HepG2 (cell line): ENCODE measurements around the gene PLEKHA5. TPM values are rescaled to one million over a fixed set of nuclear protein-coding genes. Genes with fewer than 3 reads are reported as not detected.

Experiments
- ATAC-seq: fragments of 200-7000 bp; cut with Tn5 transposase; 3 replicates; pipeline ENCODE4 v1.9.1; 2020; ENCODE audit warnings: mild to moderate bottlenecking, moderate library complexity
- BruUV-seq: library from RNA; stranded (reverse); fragments of 400-500 nt; replicated peaks from 2 replicates; lab custom pipeline; 2021; lab: Mats Ljungman, UMichigan
- CTCF ChIA-PET: fragments of 300-600 bp; formaldehyde crosslinking; extraction: SDS; loops from one replicate; lab custom pipeline; 2021; ENCODE audit warnings: low total read pairs, inconsistent platforms, low intra/inter-chr PET ratio; lab: Yijun Ruan, JAX
- POLR2A ChIA-PET: fragments of 350-600 bp; sonication (Branson Sonifier 250); formaldehyde crosslinking; loops from one replicate; lab custom pipeline; 2020; ENCODE audit warnings: antibody characterized with exemption, inconsistent platforms; lab: Yijun Ruan, JAX
- DNase-seq: peaks from one replicate; pipeline ENCODE4 v3.0.0-alpha.2; 2015; ENCODE audit warnings: low spot score
- FAIRE-seq: peaks from 3 replicates; lab custom pipeline; 2011; peaks lifted over from hg19 to GRCh38; lab: Jason Lieb, UNC
- H2AFZ ChIP-seq: one replicate; pipeline ENCODE4 v1.6.1; 2011; ENCODE audit warnings: low read length, inconsistent platforms
- H3K27ac ChIP-seq: fragments of 300-600 bp; 3 replicates; pipeline ENCODE4 v1.8.0; 2011; ENCODE audit warnings: mixed run types, mild to moderate bottlenecking, mixed read lengths, low read length, inconsistent platforms; ENCODE audit not compliant: insufficient read depth; ENCODE audit errors: extremely low read length
- H3K27me3 ChIP-seq, 2 experiments: fragments of 200-600 bp in 1 of 2; 2 replicates in 1 of 2; 3 replicates in 1 of 2; pipeline versions ENCODE4 v1.6.0 to v1.8.0; 2011; ENCODE audit warnings: low read length in 2 of 2, mild to moderate bottlenecking in 2 of 2, moderate library complexity in 2 of 2, inconsistent platforms in 1 of 2; ENCODE audit not compliant: insufficient read depth in 2 of 2, control insufficient read depth in 1 of 2
- H3K36me3 ChIP-seq, 2 experiments: fragments of 200-600 bp in 1 of 2; replicated peaks in 1 of 2; 2 replicates in 1 of 2; 3 replicates in 1 of 2; pipeline versions ENCODE4 v1.5.1 to v1.8.0; 2011; ENCODE audit warnings: low read length in 2 of 2, inconsistent platforms in 1 of 2; ENCODE audit not compliant: insufficient read depth in 2 of 2, control insufficient read depth in 1 of 2
- H3K4me1 ChIP-seq: 2 replicates; pipeline ENCODE4 v1.5.1; 2012; ENCODE audit warnings: low read length, inconsistent platforms; ENCODE audit not compliant: insufficient read depth
- H3K4me2 ChIP-seq: 2 replicates; pipeline ENCODE4 v1.6.0; 2011; ENCODE audit warnings: low read depth, low read length, inconsistent platforms
- H3K4me3 ChIP-seq, 3 experiments: fragments of 200-600 bp in 1 of 3; sonication (generic), shearing (Covaris generic) in 1 of 3; replicated peaks in 1 of 3; 2 replicates each; pipeline ENCODE4 v1.5.1; 2011 to 2016; ENCODE audit warnings: low read length in 3 of 3, inconsistent platforms in 2 of 3, low read depth in 2 of 3, mild to moderate bottlenecking in 2 of 3, control low read depth in 1 of 3, mixed read lengths in 1 of 3; ENCODE audit not compliant: insufficient read depth in 1 of 3
- H3K79me2 ChIP-seq: one replicate; pipeline ENCODE4 v1.6.1; 2011; ENCODE audit warnings: low read length, inconsistent platforms; ENCODE audit not compliant: insufficient read depth
- H3K9ac ChIP-seq: 2 replicates; pipeline ENCODE4 v1.6.0; 2011; ENCODE audit warnings: mild to moderate bottlenecking, low read depth, low read length, inconsistent platforms; ENCODE audit not compliant: insufficient read depth
- H3K9me3 ChIP-seq: 2 replicates; pipeline ENCODE4 v1.5.1; 2012; ENCODE audit warnings: mild to moderate bottlenecking, low read length
- H4K20me1 ChIP-seq: 2 replicates; pipeline ENCODE4 v1.6.0; 2011; ENCODE audit warnings: inconsistent platforms, mild to moderate bottlenecking, low read length, moderate library complexity; ENCODE audit not compliant: insufficient read depth
- CEBPB ChIP-seq: IDR thresholded peaks from 2 replicates; pipeline ENCODE4 v1.6.1; 2011; ENCODE audit warnings: low read depth, low read length, improper control_type of control experiment, borderline replicate concordance
- CEBPG ChIP-seq: IDR thresholded peaks from 2 replicates; pipeline ENCODE4 v1.6.1; 2016
- MAZ ChIP-seq, 2 experiments: sonication (generic) in 1 of 2; formaldehyde crosslinking in 1 of 2; IDR thresholded peaks; 2 replicates each; pipeline versions ENCODE4 v1.5.0 to v1.6.1; 2012 to 2020; ENCODE audit warnings: low read depth in 2 of 2, mild to moderate bottlenecking in 2 of 2, borderline replicate concordance in 1 of 2, improper control_type of control experiment in 1 of 2, low read length in 1 of 2, missing genetic modification reagents in 1 of 2, moderate library complexity in 1 of 2
- RFX1 ChIP-seq: fragments of 450-650 bp; IDR thresholded peaks from 2 replicates; pipeline ENCODE4 v1.6.1; 2017
- SAP130 ChIP-seq: IDR thresholded peaks from 2 replicates; pipeline ENCODE4 v1.6.1; 2016; ENCODE audit warnings: low read depth
- SMYD3 ChIP-seq: sonication (generic); formaldehyde crosslinking; IDR thresholded peaks from 2 replicates; pipeline ENCODE4 v1.8.1; 2023; ENCODE audit warnings: mild to moderate bottlenecking, missing genetic modification reagents
- ZNF232 ChIP-seq: sonication (generic); formaldehyde crosslinking; IDR thresholded peaks from 2 replicates; pipeline ENCODE4 v1.4.0; 2020; ENCODE audit warnings: missing genetic modification reagents, borderline replicate concordance
- WGBS: methylation state at CpG from one replicate; pipeline ENCODE4 v1.1.6; 2017; ENCODE audit warnings: low lambda C conversion rate; 5-methylcytosine and 5-hydroxymethylcytosine counted together
- in situ Hi-C: cut with HindIII; loops from 2 replicates; pipeline ENCODE4 v1.10.0; 2017; ENCODE audit warnings: low pct_unique_long_range_greater_than_20kb; ENCODE audit not compliant: extremely low pct_ligation_motif_present
- intact Hi-C: fragments of 100-400 bp; cut with micrococcal nuclease; formaldehyde crosslinking; loops from one replicate; pipeline ENCODE4 v1.10.0; 2022; ENCODE audit not compliant: unreplicated experiment
- polyA plus RNA-seq, 8 experiments: library from polyadenylated mRNA; depleted of rRNA in 3 of 8; stranded (reverse) in 7 of 8; unstranded in 1 of 8; fragments of >200 nt; fragmentation: Illumina TruSeq in 4 of 8; extraction: Trizol in 4 of 8; gene quantifications; 2 replicates each; pipeline versions ENCODE4 v1.2.1 to v1.2.3, GENCODE V29; 2011 to 2016; ENCODE audit warnings: low read depth in 4 of 8, missing spikeins in 1 of 8, mixed read lengths in 1 of 8; ENCODE audit not compliant: insufficient read depth in 1 of 8
- total RNA-seq, 5 experiments: library from RNA; depleted of rRNA; stranded (reverse); fragments of >200 nt; fragmentation: Illumina TruSeq; extraction: Trizol; gene quantifications; 2 replicates each; pipeline ENCODE4 v1.2.3, GENCODE V29; 2016; ENCODE audit warnings: low read depth in 1 of 5
- TF ChIP-seq, protein P1 (sequence below): sonication (generic); formaldehyde crosslinking; IDR thresholded peaks from 2 replicates; pipeline ENCODE4 v1.8.0; 2022; ENCODE audit warnings: mild to moderate bottlenecking, missing genetic modification reagents, moderate library complexity
- TF ChIP-seq, protein P2 (sequence below): sonication (generic); formaldehyde crosslinking; conservative IDR thresholded peaks from 2 replicates; pipeline ENCODE4 v1.8.0; 2022; ENCODE audit warnings: missing genetic modification reagents
- TF ChIP-seq, protein P3 (sequence below): sonication (generic); formaldehyde crosslinking; IDR thresholded peaks from 2 replicates; pipeline ENCODE4 v1.5.1; 2020; ENCODE audit warnings: missing genetic modification reagents, mild to moderate bottlenecking, borderline replicate concordance
- TF ChIP-seq, protein P4 (sequence below): sonication (generic); formaldehyde crosslinking; IDR thresholded peaks from 2 replicates; pipeline ENCODE4 v1.5.1; 2020; ENCODE audit warnings: missing genetic modification reagents, mild to moderate bottlenecking, borderline replicate concordance
- TF ChIP-seq, protein P5 (sequence below): sonication (generic); formaldehyde crosslinking; IDR thresholded peaks from 2 replicates; pipeline ENCODE4 v1.5.1; 2020; ENCODE audit warnings: mild to moderate bottlenecking, moderate library complexity, missing genetic modification reagents

The PLEKHA5 gene
- total and polyA plus RNA-seq, 2 of the 13 experiments (the other 11 are each of a cell fraction or from before 2014, with no cell fraction given) = 4.2 to 15.4 TPM

DNA sequence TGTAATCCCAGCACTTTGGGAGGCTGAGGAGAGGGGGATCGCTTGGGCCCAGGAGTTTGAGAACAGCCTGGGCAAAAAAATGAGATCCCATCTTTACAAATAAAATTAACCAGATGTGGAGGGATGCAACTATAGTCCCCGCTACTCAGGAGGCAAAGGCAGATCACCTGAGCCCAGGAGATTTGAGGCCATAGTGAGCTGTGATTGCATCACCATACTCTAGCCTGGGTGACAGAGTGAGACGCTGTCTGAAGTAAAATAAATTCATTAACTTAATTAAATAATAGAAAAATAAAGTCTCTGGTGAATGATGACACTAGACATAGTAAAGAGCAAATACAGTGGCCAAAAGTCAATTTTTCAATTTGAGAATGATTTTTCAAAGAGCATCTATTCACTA lies 16.1 kb upstream of the PLEKHA5 start:
- TF ChIP-seq CEBPB = peak; percentile 55; the same call in 1 of the 2 replicates
- TF ChIP-seq, protein P1, sequence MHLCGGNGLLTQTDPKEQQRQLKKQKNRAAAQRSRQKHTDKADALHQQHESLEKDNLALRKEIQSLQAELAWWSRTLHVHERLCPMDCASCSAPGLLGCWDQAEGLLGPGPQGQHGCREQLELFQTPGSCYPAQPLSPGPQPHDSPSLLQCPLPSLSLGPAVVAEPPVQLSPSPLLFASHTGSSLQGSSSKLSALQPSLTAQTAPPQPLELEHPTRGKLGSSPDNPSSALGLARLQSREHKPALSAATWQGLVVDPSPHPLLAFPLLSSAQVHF = no peak
- peak; percentile 11; the same call in 1 of the 2 replicates for TF ChIP-seq CEBPG (CRISPR knock-in tag)
- DNase-seq (no peak), ATAC-seq (no peak), FAIRE-seq (no peak)
- Histone ChIP-seq H3K4me3 (no peak overlapping the region), H3K4me2 (no peak overlapping the region), H3K27ac (no peak overlapping the region), H3K9ac (no peak overlapping the region), H3K4me1 (no peaks in the 10 kb centered on the region), H3K9me3 (no peaks in the 10 kb centered on the region), H3K36me3 (no peaks in the 10 kb centered on the region), H4K20me1 (no peaks in the 10 kb centered on the region), H3K79me2 (no peaks in the 10 kb centered on the region), H2AFZ (no peak overlapping the region), H3K27me3 (no peaks in the 10 kb centered on the region; a peak in 1 of 5 replicates)
- in situ Hi-C loops = no loop called here
- 61% methylated on average over 3 of the region's 3 CpGs for WGBS
- CTCF ChIA-PET = no interaction called here
- POLR2A ChIA-PET = no interaction called here
- intact Hi-C loops = no loop called here
- no TSS peak for BruUV-seq

DNA sequence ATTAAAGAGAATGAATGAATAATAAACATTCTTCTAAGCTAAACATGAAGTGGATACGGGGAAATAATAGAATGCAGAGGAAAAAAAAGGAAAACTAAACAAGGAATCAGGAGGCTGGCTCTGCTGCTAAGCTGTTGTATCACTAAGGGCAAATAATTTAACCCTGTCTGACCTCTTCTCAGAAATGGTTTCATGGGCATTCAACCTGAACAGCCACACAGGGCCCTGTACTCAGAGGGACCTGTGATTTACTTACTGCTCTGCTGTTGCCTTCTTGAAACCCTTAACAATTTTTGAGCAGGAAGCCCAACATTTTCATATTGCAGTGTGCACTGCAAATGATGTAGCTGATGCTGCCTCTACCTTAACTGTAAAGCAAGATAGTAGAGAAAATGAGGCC lies 14.2 kb upstream of the PLEKHA5 start:
- Histone ChIP-seq H4K20me1 (no peaks in the 10 kb centered on the region), H3K27me3 (no peaks in the 10 kb centered on the region), H3K27ac (no peak overlapping the region), H3K4me1 (no peaks in the 10 kb centered on the region), H2AFZ (no peak overlapping the region), H3K36me3 (no peaks in the 10 kb centered on the region), H3K4me3 (no peak overlapping the region), H3K9me3 (no peaks in the 10 kb centered on the region), H3K79me2 (no peaks in the 10 kb centered on the region), H3K4me2 (no peak overlapping the region), H3K9ac (no peak overlapping the region)
- no TSS peak for BruUV-seq
- DNase-seq (no peak), ATAC-seq (no peak), FAIRE-seq (no peak)
- intact Hi-C loops = no loop called here
- CTCF ChIA-PET = no interaction called here
- POLR2A ChIA-PET = no interaction called here
- WGBS = 7% methylated on average over 1 of the region's 1 CpG
- in situ Hi-C loops = no loop called here
- TF ChIP-seq, protein P2, sequence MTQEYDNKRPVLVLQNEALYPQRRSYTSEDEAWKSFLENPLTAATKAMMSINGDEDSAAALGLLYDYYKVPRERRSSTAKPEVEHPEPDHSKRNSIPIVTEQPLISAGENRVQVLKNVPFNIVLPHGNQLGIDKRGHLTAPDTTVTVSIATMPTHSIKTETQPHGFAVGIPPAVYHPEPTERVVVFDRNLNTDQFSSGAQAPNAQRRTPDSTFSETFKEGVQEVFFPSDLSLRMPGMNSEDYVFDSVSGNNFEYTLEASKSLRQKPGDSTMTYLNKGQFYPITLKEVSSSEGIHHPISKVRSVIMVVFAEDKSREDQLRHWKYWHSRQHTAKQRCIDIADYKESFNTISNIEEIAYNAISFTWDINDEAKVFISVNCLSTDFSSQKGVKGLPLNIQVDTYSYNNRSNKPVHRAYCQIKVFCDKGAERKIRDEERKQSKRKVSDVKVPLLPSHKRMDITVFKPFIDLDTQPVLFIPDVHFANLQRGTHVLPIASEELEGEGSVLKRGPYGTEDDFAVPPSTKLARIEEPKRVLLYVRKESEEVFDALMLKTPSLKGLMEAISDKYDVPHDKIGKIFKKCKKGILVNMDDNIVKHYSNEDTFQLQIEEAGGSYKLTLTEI (CRISPR knock-in tag) = no peak
- TF ChIP-seq RFX1 (no peak), ZNF232 (CRISPR knock-in tag) (no peak), MAZ (IDR thresholded peaks at IDR 0.05; ENCODE audit: borderline replicate concordance, low read depth, low read length) (no peak), MAZ (CRISPR knock-in tag; IDR thresholded peaks at IDR 0.05; ENCODE audit: low read depth) (no peak), SMYD3 (CRISPR knock-in tag) (no peak), SAP130 (CRISPR knock-in tag) (no peak)
- TF ChIP-seq, protein P3, sequence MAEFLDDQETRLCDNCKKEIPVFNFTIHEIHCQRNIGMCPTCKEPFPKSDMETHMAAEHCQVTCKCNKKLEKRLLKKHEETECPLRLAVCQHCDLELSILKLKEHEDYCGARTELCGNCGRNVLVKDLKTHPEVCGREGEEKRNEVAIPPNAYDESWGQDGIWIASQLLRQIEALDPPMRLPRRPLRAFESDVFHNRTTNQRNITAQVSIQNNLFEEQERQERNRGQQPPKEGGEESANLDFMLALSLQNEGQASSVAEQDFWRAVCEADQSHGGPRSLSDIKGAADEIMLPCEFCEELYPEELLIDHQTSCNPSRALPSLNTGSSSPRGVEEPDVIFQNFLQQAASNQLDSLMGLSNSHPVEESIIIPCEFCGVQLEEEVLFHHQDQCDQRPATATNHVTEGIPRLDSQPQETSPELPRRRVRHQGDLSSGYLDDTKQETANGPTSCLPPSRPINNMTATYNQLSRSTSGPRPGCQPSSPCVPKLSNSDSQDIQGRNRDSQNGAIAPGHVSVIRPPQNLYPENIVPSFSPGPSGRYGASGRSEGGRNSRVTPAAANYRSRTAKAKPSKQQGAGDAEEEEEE (CRISPR knock-in tag) = no peak
- TF ChIP-seq, protein P4, sequence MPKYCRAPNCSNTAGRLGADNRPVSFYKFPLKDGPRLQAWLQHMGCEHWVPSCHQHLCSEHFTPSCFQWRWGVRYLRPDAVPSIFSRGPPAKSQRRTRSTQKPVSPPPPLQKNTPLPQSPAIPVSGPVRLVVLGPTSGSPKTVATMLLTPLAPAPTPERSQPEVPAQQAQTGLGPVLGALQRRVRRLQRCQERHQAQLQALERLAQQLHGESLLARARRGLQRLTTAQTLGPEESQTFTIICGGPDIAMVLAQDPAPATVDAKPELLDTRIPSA (CRISPR knock-in tag) = no peak
- TF ChIP-seq, protein P5, sequence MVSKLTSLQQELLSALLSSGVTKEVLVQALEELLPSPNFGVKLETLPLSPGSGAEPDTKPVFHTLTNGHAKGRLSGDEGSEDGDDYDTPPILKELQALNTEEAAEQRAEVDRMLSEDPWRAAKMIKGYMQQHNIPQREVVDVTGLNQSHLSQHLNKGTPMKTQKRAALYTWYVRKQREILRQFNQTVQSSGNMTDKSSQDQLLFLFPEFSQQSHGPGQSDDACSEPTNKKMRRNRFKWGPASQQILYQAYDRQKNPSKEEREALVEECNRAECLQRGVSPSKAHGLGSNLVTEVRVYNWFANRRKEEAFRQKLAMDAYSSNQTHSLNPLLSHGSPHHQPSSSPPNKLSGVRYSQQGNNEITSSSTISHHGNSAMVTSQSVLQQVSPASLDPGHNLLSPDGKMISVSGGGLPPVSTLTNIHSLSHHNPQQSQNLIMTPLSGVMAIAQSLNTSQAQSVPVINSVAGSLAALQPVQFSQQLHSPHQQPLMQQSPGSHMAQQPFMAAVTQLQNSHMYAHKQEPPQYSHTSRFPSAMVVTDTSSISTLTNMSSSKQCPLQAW (CRISPR knock-in tag) = no peak
